ENCODE measurements around the gene SPRN.
A peak's percentile ranks its signal among the peaks of the same experiment; 100 is the strongest.

The SPRN gene

DNA sequence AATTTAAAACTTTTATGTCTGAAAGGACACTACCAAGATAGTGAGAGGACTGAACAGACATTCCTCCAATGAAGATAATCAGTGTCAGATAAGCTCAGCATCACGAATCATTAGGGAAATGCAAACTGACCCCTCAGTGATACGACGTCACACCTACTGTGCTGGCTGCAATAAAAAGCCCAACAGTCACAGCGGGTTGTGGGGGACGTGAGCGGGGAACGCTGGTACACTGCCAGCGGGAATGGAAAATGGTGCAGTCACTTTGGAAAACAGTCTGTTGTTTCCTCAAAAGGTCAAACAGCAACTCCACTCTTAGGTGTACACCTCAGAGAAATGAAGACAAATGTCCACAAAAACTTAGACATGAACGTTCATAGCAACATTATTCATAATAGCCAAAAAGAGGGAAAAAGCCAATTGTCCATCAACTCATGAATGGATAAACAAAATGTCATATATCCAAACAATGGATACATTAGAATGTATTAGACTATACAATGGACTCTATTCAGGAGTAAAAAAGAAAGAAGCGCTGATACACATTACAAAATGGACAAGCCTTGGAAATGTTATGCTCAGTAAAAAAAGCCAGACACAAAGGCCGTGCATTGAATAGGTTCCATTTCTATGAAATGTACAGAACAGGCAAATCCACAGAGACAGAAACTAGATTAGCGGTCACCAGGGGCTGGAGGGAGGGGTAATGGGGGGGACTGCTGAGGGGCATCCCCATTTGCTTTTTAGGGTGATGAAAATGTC is 48.9 kb downstream of the SPRN start:
- H2AFZ ChIP-seq (ENCODE audit: low read length) = no peak overlapping the region
- TF ChIP-seq EZH2phosphoT487 (IDR thresholded peaks at IDR 0.05; ENCODE audit: low read length) = no peak
- TF ChIP-seq, protein P1, sequence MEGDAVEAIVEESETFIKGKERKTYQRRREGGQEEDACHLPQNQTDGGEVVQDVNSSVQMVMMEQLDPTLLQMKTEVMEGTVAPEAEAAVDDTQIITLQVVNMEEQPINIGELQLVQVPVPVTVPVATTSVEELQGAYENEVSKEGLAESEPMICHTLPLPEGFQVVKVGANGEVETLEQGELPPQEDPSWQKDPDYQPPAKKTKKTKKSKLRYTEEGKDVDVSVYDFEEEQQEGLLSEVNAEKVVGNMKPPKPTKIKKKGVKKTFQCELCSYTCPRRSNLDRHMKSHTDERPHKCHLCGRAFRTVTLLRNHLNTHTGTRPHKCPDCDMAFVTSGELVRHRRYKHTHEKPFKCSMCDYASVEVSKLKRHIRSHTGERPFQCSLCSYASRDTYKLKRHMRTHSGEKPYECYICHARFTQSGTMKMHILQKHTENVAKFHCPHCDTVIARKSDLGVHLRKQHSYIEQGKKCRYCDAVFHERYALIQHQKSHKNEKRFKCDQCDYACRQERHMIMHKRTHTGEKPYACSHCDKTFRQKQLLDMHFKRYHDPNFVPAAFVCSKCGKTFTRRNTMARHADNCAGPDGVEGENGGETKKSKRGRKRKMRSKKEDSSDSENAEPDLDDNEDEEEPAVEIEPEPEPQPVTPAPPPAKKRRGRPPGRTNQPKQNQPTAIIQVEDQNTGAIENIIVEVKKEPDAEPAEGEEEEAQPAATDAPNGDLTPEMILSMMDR (IDR thresholded peaks at IDR 0.05; ENCODE audit: low read length) = no peak
- TF ChIP-seq EZH2 (optimal IDR thresholded peaks at IDR 0.05; ENCODE audit: low read depth, low read length) = no peak

DNA sequence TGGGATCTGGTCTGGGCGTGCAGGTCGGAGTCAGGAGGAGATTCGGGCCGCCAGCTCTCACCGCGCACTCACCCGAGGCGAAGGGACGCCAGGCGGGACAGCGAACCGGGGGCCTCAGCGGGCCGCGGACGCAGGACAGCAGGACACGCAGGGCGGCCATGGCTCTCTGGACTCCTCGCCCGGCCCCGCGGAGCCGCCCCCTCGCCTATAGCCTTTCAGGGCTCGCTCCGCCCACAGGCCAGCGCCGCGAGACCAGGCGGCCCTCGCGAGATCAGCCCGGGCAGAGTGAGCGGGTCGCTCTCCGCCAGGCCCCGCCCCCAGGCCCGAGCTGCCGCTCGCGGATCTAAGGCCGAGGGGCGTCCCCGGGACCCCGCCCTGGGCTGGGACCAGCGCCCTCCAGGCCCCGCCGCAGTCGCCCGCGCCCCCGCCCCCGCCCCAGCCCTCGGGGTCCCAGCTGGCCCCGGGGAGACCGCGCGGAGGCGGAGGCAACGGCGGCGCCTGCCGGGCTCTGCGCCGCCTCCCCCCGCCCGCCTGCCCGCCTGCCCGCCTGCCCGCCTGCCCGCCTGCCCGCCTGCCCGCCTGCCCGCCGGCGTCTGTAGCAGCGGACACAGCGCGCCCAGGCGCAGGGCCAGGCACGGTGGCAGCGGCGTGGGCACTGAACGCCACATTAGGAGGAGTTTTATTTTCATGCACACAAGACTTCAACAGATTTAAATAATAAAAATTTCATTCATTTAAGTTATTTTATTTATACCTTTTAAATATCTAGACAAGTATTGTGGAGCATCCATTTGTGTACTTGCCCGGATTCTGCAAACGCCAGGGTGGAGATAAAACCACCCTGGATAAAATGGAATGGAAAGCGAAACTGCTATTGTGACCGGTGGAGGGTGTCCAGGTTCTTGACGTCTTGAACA is 51.0 kb downstream of the SPRN start, which contains the start of gene ECHS1:
TSS of gene ECHS1 (minus strand) at position 181 of the 917 bp plus-strand sequence. CDS start at position 160, 21 bp downstream.
- DNase-seq = peak; percentile 86
- Histone ChIP-seq H3K36me3 (replicated peaks; ENCODE audit: insufficient read depth, low read length) (no peaks in the 10 kb centered on the region), H3K9ac (ENCODE audit: low read length) (peak within 1 kb of the TSS; percentile 56; the same call in 1 of the 2 replicates), H3K4me3 (ENCODE audit: low read length) (peak within 1 kb of the TSS; percentile 59; the same call in 1 of the 2 replicates), H3K27me3 (replicated peaks; ENCODE audit: insufficient read depth, low read length) (peaks cover 10% of the 10 kb centered on the region; the same call in 1 of the 2 replicates), H3K79me2 (ENCODE audit: low read length) (peaks cover 5% of the 10 kb centered on the region; the same call in 1 of the 2 replicates), H4K20me1 (ENCODE audit: insufficient read depth, low read length) (no peaks in the 10 kb centered on the region), H3K9me2 (replicated peaks; ENCODE audit: insufficient read depth, low read length) (no peaks in the 10 kb centered on the region), H3K4me1 (ENCODE audit: low read length) (no peaks in the 10 kb centered on the region), H3F3A (ENCODE audit: insufficient read depth, low read length) (peaks cover 3% of the 10 kb centered on the region; the same call in 1 of the 2 replicates), H2AFZ (ENCODE audit: low read length) (no peak within 1 kb of the TSS), H3K4me2 (ENCODE audit: low read depth, low read length) (peak within 1 kb of the TSS; percentile 52; the same call in 1 of the 2 replicates), H3K27ac (ENCODE audit: low read length) (peak within 1 kb of the TSS; percentile 66; the same call in 1 of the 2 replicates), H3K9me3 (replicated peaks; ENCODE audit: insufficient read depth, low read length) (no peaks in the 10 kb centered on the region)
- TF ChIP-seq, protein P1 (IDR thresholded peaks at IDR 0.05; ENCODE audit: low read length) = no peak
- TF ChIP-seq EZH2 (optimal IDR thresholded peaks at IDR 0.05; ENCODE audit: low read depth, low read length) (no peak), EZH2phosphoT487 (IDR thresholded peaks at IDR 0.05; ENCODE audit: low read length) (no peak)

More for the DNA sequence above, 48.9 kb downstream of the SPRN start:
- Histone ChIP-seq H3K4me2 (ENCODE audit: low read depth, low read length) (no peak overlapping the region), H3K9me3 (replicated peaks; ENCODE audit: insufficient read depth, low read length) (no peaks in the 10 kb centered on the region), H3K27ac (ENCODE audit: low read length) (no peak overlapping the region), H3K4me1 (ENCODE audit: low read length) (no peaks in the 10 kb centered on the region), H3K9ac (ENCODE audit: low read length) (no peak overlapping the region), H3K9me2 (replicated peaks; ENCODE audit: insufficient read depth, low read length) (no peaks in the 10 kb centered on the region), H3K36me3 (replicated peaks; ENCODE audit: insufficient read depth, low read length) (no peaks in the 10 kb centered on the region), H3K4me3 (ENCODE audit: low read length) (no peak overlapping the region), H3F3A (ENCODE audit: insufficient read depth, low read length) (peaks cover 3% of the 10 kb centered on the region; the same call in 1 of the 2 replicates), H3K27me3 (replicated peaks; ENCODE audit: insufficient read depth, low read length) (peaks cover 10% of the 10 kb centered on the region; the same call in 1 of the 2 replicates), H3K79me2 (ENCODE audit: low read length) (peaks cover 8% of the 10 kb centered on the region; the same call in 1 of the 2 replicates), H4K20me1 (ENCODE audit: insufficient read depth, low read length) (no peaks in the 10 kb centered on the region)
- no peak for DNase-seq

DNA sequence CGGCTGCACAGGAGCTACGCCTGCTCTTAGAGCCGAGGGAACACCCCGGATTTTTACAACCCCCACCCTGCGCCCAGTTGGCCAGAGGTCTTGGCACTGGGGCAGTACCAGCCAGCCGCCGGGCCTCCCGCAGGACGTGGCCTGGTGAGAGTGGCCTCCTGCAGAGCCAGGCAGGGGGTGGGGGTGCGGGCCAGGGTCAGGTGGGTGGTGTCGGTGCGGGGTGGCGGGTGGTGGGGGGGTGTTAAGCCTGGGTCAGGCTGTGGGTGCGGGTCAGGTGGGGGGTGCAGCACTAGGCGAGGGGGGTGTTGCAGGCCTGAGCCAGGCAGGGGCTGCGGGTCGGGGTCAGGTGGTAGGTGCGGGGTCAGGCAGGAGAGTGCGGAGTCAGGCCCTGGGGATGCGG is 51.9 kb downstream of the SPRN start:
- no peaks in the 10 kb centered on the region for H3K36me3 ChIP-seq (replicated peaks; ENCODE audit: insufficient read depth, low read length)
- no peak overlapping the region for H2AFZ ChIP-seq (ENCODE audit: low read length)
- no peaks in the 10 kb centered on the region for H3K9me3 ChIP-seq (replicated peaks; ENCODE audit: insufficient read depth, low read length)
- H3K9me2 ChIP-seq (replicated peaks; ENCODE audit: insufficient read depth, low read length) = no peaks in the 10 kb centered on the region
- no peak overlapping the region for H3K27ac ChIP-seq (ENCODE audit: low read length)
- H3K4me2 ChIP-seq (ENCODE audit: low read depth, low read length) = no peak overlapping the region
- H3K27me3 ChIP-seq (replicated peaks; ENCODE audit: insufficient read depth, low read length) = peaks cover 10% of the 10 kb centered on the region; the same call in 1 of the 2 replicates
- peaks cover 3% of the 10 kb centered on the region; the same call in 1 of the 2 replicates for H3F3A ChIP-seq (ENCODE audit: insufficient read depth, low read length)
- H3K9ac ChIP-seq (ENCODE audit: low read length) = no peak overlapping the region
- H3K79me2 ChIP-seq (ENCODE audit: low read length) = peaks cover 5% of the 10 kb centered on the region; the same call in 1 of the 2 replicates
- no peak for TF ChIP-seq EZH2phosphoT487 (IDR thresholded peaks at IDR 0.05; ENCODE audit: low read length)
- TF ChIP-seq, protein P1 (IDR thresholded peaks at IDR 0.05; ENCODE audit: low read length) = no peak
- TF ChIP-seq EZH2 (optimal IDR thresholded peaks at IDR 0.05; ENCODE audit: low read depth, low read length) = no peak
- H3K4me3 ChIP-seq (ENCODE audit: low read length) = no peak overlapping the region
- DNase-seq = no peak
- no peaks in the 10 kb centered on the region for H3K4me1 ChIP-seq (ENCODE audit: low read length)
- no peaks in the 10 kb centered on the region for H4K20me1 ChIP-seq (ENCODE audit: insufficient read depth, low read length)
